Hepatocyte (in vitro differentiated cells): ENCODE measurements around the gene IL1R1. TPM values are rescaled to one million over a fixed set of nuclear protein-coding genes. Genes with fewer than 3 reads are reported as not detected.
A peak's percentile ranks its signal among the peaks of the same experiment; 100 is the strongest.

Experiments
- DNase-seq: peaks from one replicate; pipeline ENCODE4 v3.0.0-alpha.2; 2016; ENCODE audit warnings: low spot score
- H2AFZ ChIP-seq: fragments of 200-600 bp; sonication (generic); 2 replicates; pipeline ENCODE4 v1.6.0; 2016; ENCODE audit warnings: antibody characterized with exemption, mild to moderate bottlenecking
- H3K27ac ChIP-seq: fragments of 200-600 bp; sonication (generic); 2 replicates; pipeline ENCODE4 v1.5.1; 2016; ENCODE audit warnings: mild to moderate bottlenecking
- H3K27me3 ChIP-seq: fragments of 200-600 bp; sonication (generic); 2 replicates; pipeline ENCODE4 v1.6.1; 2016
- H3K36me3 ChIP-seq: fragments of 200-600 bp; sonication (generic); replicated peaks from 2 replicates; pipeline ENCODE4 v1.5.1; 2016; ENCODE audit warnings: low read depth; ENCODE audit not compliant: insufficient read depth
- H3K4me1 ChIP-seq: fragments of 200-600 bp; sonication (generic); 2 replicates; pipeline ENCODE4 v1.5.1; 2016; ENCODE audit warnings: mild to moderate bottlenecking, moderate library complexity; ENCODE audit not compliant: insufficient read depth
- H3K4me2 ChIP-seq: fragments of 200-600 bp; sonication (generic); 2 replicates; pipeline ENCODE4 v1.6.0; 2016
- H3K4me3 ChIP-seq: fragments of 200-600 bp; sonication (generic); 2 replicates; pipeline ENCODE4 v1.5.1; 2016; ENCODE audit warnings: mild to moderate bottlenecking
- H3K79me2 ChIP-seq: fragments of 200-600 bp; sonication (generic); 2 replicates; pipeline ENCODE4 v1.6.0; 2017; ENCODE audit warnings: mild to moderate bottlenecking
- H3K9me2 ChIP-seq: fragments of 200-600 bp; sonication (generic); replicated peaks from 2 replicates; pipeline ENCODE4 v1.6.0; 2017; ENCODE audit warnings: mild to moderate bottlenecking; ENCODE audit not compliant: insufficient read depth
- H3K9me3 ChIP-seq: fragments of 200-600 bp; sonication (generic); 2 replicates; pipeline ENCODE4 v1.5.1; 2016; ENCODE audit warnings: low read depth, mild to moderate bottlenecking
- H4K20me1 ChIP-seq: fragments of 200-600 bp; sonication (generic); 2 replicates; pipeline ENCODE4 v1.6.0; 2016; ENCODE audit warnings: mild to moderate bottlenecking; ENCODE audit not compliant: insufficient read depth, poor library complexity, severe bottlenecking
- EZH2 ChIP-seq: fragments of 200-600 bp; sonication (generic); IDR thresholded peaks from 2 replicates; pipeline ENCODE4 v1.6.1; 2016; ENCODE audit warnings: antibody characterized with exemption, mild to moderate bottlenecking, borderline replicate concordance
- EZH2phosphoT487 ChIP-seq: fragments of 200-600 bp; sonication (generic); IDR thresholded peaks from one replicate; pipeline ENCODE4 v1.6.1; 2018; ENCODE audit warnings: antibody characterized with exemption, mild to moderate bottlenecking, low read depth, moderate library complexity; ENCODE audit not compliant: unreplicated experiment, severe bottlenecking
- WGBS: methylation state at CpG from one replicate; pipeline ENCODE4 v1.1.6; 2016; ENCODE audit warnings: low lambda C conversion rate; ENCODE audit errors: missing lambda C conversion rate; 5-methylcytosine and 5-hydroxymethylcytosine counted together
- polyA plus RNA-seq: library from polyadenylated mRNA; unstranded; fragments of >200 nt; fragmentation: Nextera tagmentation; extraction: Ambion mirVana; gene quantifications from 2 replicates; pipeline ENCODE4 v1.2.1, GENCODE V29; 2016
- total RNA-seq: library from RNA; depleted of rRNA; stranded (reverse); fragments of >200 nt; gene quantifications from 2 replicates; pipeline ENCODE4 v1.2.3, GENCODE V29; 2014
- TF ChIP-seq, protein P1 (sequence below): fragments of 200-600 bp; sonication (generic); IDR thresholded peaks from 2 replicates; pipeline ENCODE4 v1.5.1; 2016; ENCODE audit warnings: antibody characterized with exemption, mild to moderate bottlenecking; ENCODE audit not compliant: poor library complexity

IL1R1 gene
- total and polyA plus RNA-seq, 2 experiments from 2014 or later = 49.6 to 72.8 TPM

DNA sequence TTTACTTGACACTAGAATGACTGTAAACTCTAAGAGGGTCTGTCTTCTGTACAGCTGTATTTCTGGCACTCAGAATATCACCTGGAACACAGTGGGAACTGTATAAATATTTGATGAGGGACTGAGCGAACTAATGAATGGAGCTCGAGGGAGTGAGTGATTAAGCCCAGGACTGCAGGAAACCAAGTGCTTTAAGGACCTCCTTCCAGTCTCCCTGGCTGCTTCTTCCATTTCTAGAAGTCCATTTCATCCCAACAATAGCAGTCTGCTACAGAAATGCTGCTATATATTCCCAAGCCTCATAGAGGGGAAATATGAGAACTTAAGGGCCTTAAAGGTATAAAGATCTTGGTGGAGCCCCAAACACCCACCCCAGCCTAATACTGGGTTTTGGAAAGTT is 41.5 kb downstream of the IL1R1 start:
- Histone ChIP-seq H4K20me1 (no peaks in the 10 kb centered on the region), H2AFZ (no peak overlapping the region), H3K36me3 (no peaks in the 10 kb centered on the region), H3K27me3 (no peaks in the 10 kb centered on the region), H3K27ac (no peak overlapping the region), H3K4me3 (no peak overlapping the region), H3K9me3 (no peaks in the 10 kb centered on the region), H3K9me2 (no peaks in the 10 kb centered on the region), H3K4me2 (no peak overlapping the region), H3K79me2 (no peaks in the 10 kb centered on the region), H3K4me1 (peaks cover 8% of the 10 kb centered on the region)
- TF ChIP-seq, protein P1, sequence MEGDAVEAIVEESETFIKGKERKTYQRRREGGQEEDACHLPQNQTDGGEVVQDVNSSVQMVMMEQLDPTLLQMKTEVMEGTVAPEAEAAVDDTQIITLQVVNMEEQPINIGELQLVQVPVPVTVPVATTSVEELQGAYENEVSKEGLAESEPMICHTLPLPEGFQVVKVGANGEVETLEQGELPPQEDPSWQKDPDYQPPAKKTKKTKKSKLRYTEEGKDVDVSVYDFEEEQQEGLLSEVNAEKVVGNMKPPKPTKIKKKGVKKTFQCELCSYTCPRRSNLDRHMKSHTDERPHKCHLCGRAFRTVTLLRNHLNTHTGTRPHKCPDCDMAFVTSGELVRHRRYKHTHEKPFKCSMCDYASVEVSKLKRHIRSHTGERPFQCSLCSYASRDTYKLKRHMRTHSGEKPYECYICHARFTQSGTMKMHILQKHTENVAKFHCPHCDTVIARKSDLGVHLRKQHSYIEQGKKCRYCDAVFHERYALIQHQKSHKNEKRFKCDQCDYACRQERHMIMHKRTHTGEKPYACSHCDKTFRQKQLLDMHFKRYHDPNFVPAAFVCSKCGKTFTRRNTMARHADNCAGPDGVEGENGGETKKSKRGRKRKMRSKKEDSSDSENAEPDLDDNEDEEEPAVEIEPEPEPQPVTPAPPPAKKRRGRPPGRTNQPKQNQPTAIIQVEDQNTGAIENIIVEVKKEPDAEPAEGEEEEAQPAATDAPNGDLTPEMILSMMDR = no peak
- no peak for TF ChIP-seq EZH2phosphoT487
- no peak for TF ChIP-seq EZH2
- WGBS = 65% methylated on average over 2 of the region's 2 CpGs
- no peak for DNase-seq

DNA sequence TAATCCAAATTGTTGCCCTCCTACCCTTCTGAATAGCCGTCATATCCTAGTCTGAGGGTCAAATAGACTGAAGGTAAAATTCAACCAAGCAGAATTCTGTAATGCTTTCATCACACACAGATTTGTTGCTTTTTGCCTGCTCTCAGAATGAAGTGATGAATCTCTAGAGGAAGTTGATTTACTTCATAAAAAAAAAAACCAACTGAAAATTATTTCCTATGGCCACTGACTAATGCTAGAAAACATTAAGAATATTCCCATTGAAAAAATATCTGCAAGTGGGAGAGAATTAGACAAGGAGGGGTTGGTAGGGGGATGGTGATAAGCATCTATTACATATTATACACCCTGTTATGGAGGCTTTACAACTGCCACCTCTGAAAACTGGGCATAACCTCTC is 42.0 kb downstream of the IL1R1 start:
- Histone ChIP-seq H4K20me1 (no peaks in the 10 kb centered on the region), H3K27me3 (no peaks in the 10 kb centered on the region), H3K9me3 (no peaks in the 10 kb centered on the region), H3K36me3 (no peaks in the 10 kb centered on the region), H3K4me1 (peaks cover 8% of the 10 kb centered on the region), H3K4me2 (no peak overlapping the region), H3K79me2 (no peaks in the 10 kb centered on the region), H2AFZ (no peak overlapping the region), H3K27ac (no peak overlapping the region), H3K4me3 (no peak overlapping the region), H3K9me2 (no peaks in the 10 kb centered on the region)
- no peak for TF ChIP-seq EZH2
- TF ChIP-seq, protein P1 = no peak
- no peak for TF ChIP-seq EZH2phosphoT487
- 95% methylated on average over 1 of the region's 1 CpG for WGBS
- no peak for DNase-seq

DNA sequence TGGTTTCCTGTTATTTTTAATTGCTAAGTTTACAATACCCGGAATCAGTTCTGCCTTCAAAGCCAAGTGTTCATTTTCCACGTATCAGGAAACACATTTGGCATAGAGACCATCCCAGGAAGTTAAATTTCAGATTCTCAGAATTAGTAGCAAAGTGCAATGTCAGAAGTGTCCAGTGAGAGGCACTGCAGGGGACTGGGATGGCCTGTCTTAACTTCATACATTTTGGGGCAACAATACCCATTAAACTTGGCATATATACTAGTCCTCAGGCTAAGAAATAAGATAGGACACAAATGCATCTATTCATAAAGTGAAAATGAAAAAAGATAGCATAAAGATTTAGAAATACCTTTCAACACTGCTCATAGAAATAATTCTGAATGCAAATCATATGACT is 42.8 kb downstream of the IL1R1 start:
- Histone ChIP-seq H3K4me1 (peaks cover 4% of the 10 kb centered on the region), H3K27ac (no peak overlapping the region), H3K79me2 (no peaks in the 10 kb centered on the region), H3K36me3 (no peaks in the 10 kb centered on the region), H3K9me2 (no peaks in the 10 kb centered on the region), H2AFZ (no peak overlapping the region), H4K20me1 (no peaks in the 10 kb centered on the region), H3K9me3 (no peaks in the 10 kb centered on the region), H3K27me3 (no peaks in the 10 kb centered on the region), H3K4me3 (no peak overlapping the region), H3K4me2 (no peak overlapping the region)
- DNase-seq = no peak
- WGBS = 42% methylated on average over 2 of the region's 2 CpGs
- TF ChIP-seq, protein P1 = peak; percentile 40
- TF ChIP-seq EZH2 = no peak
